Measurements from ENCODE around the gene SCYGR8.

Gene SCYGR8

DNA sequence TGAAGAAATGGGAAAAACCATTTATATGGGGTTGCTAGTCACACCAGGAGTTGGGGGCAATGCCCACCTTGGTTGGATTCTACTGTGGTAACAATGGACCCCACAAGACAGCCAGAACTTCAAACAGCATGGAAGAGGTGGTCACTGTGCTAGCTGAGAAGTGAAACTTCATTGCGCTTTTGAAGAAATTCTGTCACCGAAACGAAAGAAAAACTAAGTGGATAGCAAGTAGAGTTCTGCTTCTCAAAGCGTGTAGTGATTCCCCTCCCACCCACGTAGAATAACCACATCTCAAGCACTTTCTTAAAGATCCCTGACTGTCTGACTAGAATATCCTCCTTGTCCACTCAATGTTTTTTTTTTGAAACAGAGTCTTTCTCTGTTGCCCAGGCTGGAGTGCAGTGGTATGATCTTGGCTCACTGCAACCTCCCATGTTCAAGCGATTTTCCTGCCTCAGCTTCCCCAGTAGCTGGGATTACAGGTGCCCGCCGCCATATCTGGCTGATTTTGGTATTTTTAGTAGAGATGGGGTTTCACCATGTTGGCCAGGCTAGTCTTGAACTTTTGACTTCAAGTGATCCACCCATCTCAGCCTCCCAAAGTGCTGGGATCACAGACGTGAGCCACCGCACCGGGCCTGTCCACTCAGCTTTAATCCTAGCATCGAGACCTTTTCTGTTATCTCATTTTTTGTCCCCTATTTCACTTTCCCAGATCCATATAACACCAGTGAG lies 37.9 kb downstream of the SCYGR8 start:
- peak overlapping the region; percentile 54; the same call in 1 of the 2 replicates for H3K4me3 ChIP-seq (ENCODE audit: low read length)
- TF ChIP-seq, protein P1, sequence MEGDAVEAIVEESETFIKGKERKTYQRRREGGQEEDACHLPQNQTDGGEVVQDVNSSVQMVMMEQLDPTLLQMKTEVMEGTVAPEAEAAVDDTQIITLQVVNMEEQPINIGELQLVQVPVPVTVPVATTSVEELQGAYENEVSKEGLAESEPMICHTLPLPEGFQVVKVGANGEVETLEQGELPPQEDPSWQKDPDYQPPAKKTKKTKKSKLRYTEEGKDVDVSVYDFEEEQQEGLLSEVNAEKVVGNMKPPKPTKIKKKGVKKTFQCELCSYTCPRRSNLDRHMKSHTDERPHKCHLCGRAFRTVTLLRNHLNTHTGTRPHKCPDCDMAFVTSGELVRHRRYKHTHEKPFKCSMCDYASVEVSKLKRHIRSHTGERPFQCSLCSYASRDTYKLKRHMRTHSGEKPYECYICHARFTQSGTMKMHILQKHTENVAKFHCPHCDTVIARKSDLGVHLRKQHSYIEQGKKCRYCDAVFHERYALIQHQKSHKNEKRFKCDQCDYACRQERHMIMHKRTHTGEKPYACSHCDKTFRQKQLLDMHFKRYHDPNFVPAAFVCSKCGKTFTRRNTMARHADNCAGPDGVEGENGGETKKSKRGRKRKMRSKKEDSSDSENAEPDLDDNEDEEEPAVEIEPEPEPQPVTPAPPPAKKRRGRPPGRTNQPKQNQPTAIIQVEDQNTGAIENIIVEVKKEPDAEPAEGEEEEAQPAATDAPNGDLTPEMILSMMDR (IDR thresholded peaks at IDR 0.05; ENCODE audit: low read length) = no peak
- no peak for TF ChIP-seq EZH2 (optimal IDR thresholded peaks at IDR 0.05; ENCODE audit: low read depth, low read length)
- no peak for TF ChIP-seq EZH2phosphoT487 (IDR thresholded peaks at IDR 0.05; ENCODE audit: low read length)

DNA sequence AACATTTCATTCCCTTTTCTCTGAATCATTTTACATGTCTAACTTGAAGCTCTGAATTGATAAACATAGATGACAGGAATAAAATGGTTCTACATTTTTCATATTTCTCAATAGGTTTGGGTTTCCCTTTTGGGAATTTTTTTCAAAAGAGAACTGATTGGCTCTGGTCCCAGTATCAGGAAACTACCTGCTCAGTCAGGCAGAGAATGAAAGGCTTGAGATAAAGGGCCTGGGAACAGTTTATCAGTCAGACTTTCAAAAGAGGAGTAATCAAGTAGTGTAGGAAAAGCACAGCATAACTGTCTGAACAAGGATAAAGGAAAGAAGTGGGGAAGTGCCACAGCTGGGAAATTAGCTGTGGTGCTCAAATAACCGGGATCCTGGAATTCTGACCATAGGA lies 39.6 kb downstream of the SCYGR8 start:
- no peaks in the 10 kb centered on the region for H4K20me1 ChIP-seq (ENCODE audit: insufficient read depth, low read length)
- no peak overlapping the region for H2AFZ ChIP-seq (ENCODE audit: low read length)
- H3K4me1 ChIP-seq (ENCODE audit: low read length) = peaks cover 11% of the 10 kb centered on the region; the same call in 1 of the 2 replicates
- no peak overlapping the region for H3K9ac ChIP-seq (ENCODE audit: low read length)
- no peaks in the 10 kb centered on the region for H3K79me2 ChIP-seq (ENCODE audit: low read length)
- H3K4me3 ChIP-seq (ENCODE audit: low read length) = no peak overlapping the region
- no peaks in the 10 kb centered on the region for H3K9me3 ChIP-seq (replicated peaks; ENCODE audit: insufficient read depth, low read length)
- H3K27ac ChIP-seq (ENCODE audit: low read length) = no peak overlapping the region
- no peaks in the 10 kb centered on the region for H3K9me2 ChIP-seq (replicated peaks; ENCODE audit: insufficient read depth, low read length)
- H3F3A ChIP-seq (ENCODE audit: insufficient read depth, low read length) = peaks cover 6% of the 10 kb centered on the region; the same call in 1 of the 2 replicates
- DNase-seq = no peak
- H3K27me3 ChIP-seq (replicated peaks; ENCODE audit: insufficient read depth, low read length) = no peaks in the 10 kb centered on the region
- TF ChIP-seq EZH2phosphoT487 (IDR thresholded peaks at IDR 0.05; ENCODE audit: low read length) (no peak), EZH2 (optimal IDR thresholded peaks at IDR 0.05; ENCODE audit: low read depth, low read length) (no peak)
- TF ChIP-seq, protein P1 (IDR thresholded peaks at IDR 0.05; ENCODE audit: low read length) = no peak
- H3K36me3 ChIP-seq (replicated peaks; ENCODE audit: insufficient read depth, low read length) = no peaks in the 10 kb centered on the region
- no peak overlapping the region for H3K4me2 ChIP-seq (ENCODE audit: low read depth, low read length)

More for the DNA sequence above, 37.9 kb downstream of the SCYGR8 start:
- H3K4me1 ChIP-seq (ENCODE audit: low read length) = 0 out of 2 replicates have a peak, but pooled peaks cover 4% of the 10 kb centered on the region
- H3F3A ChIP-seq (ENCODE audit: insufficient read depth, low read length) = peaks cover 6% of the 10 kb centered on the region; the same call in 1 of the 2 replicates
- H2AFZ ChIP-seq (ENCODE audit: low read length) = peak overlapping the region; percentile 33; the same call in 1 of the 2 replicates
- no peaks in the 10 kb centered on the region for H3K79me2 ChIP-seq (ENCODE audit: low read length)
- no peaks in the 10 kb centered on the region for H4K20me1 ChIP-seq (ENCODE audit: insufficient read depth, low read length)
- H3K9me2 ChIP-seq (replicated peaks; ENCODE audit: insufficient read depth, low read length) = no peaks in the 10 kb centered on the region
- H3K27ac ChIP-seq (ENCODE audit: low read length) = peak overlapping the region; percentile 74; the same call in 1 of the 2 replicates
- no peaks in the 10 kb centered on the region for H3K9me3 ChIP-seq (replicated peaks; ENCODE audit: insufficient read depth, low read length)
- no peaks in the 10 kb centered on the region for H3K27me3 ChIP-seq (replicated peaks; ENCODE audit: insufficient read depth, low read length)
- no peaks in the 10 kb centered on the region for H3K36me3 ChIP-seq (replicated peaks; ENCODE audit: insufficient read depth, low read length)
- H3K9ac ChIP-seq (ENCODE audit: low read length) = peak overlapping the region; percentile 36; the same call in 1 of the 2 replicates
- DNase-seq = peak; percentile 80
- peak overlapping the region; percentile 52 for H3K4me2 ChIP-seq (ENCODE audit: low read depth, low read length)

DNA sequence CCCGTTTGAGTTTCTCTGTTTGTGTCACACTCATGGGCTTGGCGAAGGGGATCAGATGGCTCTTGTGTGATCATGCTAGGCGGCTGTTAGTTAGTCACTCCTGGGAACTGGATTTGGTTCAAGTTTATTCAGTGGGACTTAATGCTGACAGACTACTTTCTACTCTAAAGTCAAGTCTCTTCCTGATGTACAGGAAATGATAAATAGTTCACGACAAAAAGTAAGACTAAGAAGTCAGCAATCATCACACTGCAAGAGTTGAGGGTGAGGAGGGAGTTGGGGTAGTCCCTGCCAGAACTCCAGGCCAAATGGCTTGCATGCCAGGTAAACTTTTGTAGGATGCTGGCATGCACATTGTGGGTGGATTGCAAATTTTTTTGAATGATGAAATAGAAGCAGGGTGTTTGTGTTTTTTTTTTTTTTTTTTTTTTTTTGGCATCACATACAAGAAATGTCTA lies 42.9 kb downstream of the SCYGR8 start:
- H3K4me2 ChIP-seq (ENCODE audit: low read depth, low read length) = no peak overlapping the region

More for the DNA sequence above, 42.9 kb downstream of the SCYGR8 start:
- no peak overlapping the region for H2AFZ ChIP-seq (ENCODE audit: low read length)
- no peaks in the 10 kb centered on the region for H3K9me2 ChIP-seq (replicated peaks; ENCODE audit: insufficient read depth, low read length)
- no peaks in the 10 kb centered on the region for H3K9me3 ChIP-seq (replicated peaks; ENCODE audit: insufficient read depth, low read length)
- H3K27me3 ChIP-seq (replicated peaks; ENCODE audit: insufficient read depth, low read length) = no peaks in the 10 kb centered on the region
- no peak for TF ChIP-seq EZH2phosphoT487 (IDR thresholded peaks at IDR 0.05; ENCODE audit: low read length)
- no peak for TF ChIP-seq EZH2 (optimal IDR thresholded peaks at IDR 0.05; ENCODE audit: low read depth, low read length)
- no peak overlapping the region for H3K9ac ChIP-seq (ENCODE audit: low read length)
- H3K27ac ChIP-seq (ENCODE audit: low read length) = no peak overlapping the region
- peaks cover 8% of the 10 kb centered on the region; the same call in 1 of the 2 replicates for H3K4me1 ChIP-seq (ENCODE audit: low read length)
- H3K4me3 ChIP-seq (ENCODE audit: low read length) = no peak overlapping the region
- no peaks in the 10 kb centered on the region for H3F3A ChIP-seq (ENCODE audit: insufficient read depth, low read length)
- DNase-seq = no peak
- H3K36me3 ChIP-seq (replicated peaks; ENCODE audit: insufficient read depth, low read length) = no peaks in the 10 kb centered on the region
- no peaks in the 10 kb centered on the region for H3K79me2 ChIP-seq (ENCODE audit: low read length)
- H4K20me1 ChIP-seq (ENCODE audit: insufficient read depth, low read length) = no peaks in the 10 kb centered on the region
